GM12878 (cell line): ENCODE measurements around the gene FBXL7. TPM values are rescaled to one million over a fixed set of nuclear protein-coding genes. Genes with fewer than 3 reads are reported as not detected.

ENCODE experiments used
- ATAC-seq: fragments of 200-7000 bp; cut with Tn5 transposase; 3 replicates; pipeline ENCODE4 v1.9.1; 2020; ENCODE audit warnings: mild to moderate bottlenecking, moderate library complexity
- BruUV-seq: library from RNA; stranded (reverse); fragments of 400-500 nt; replicated peaks from 2 replicates; lab custom pipeline; 2021; lab: Mats Ljungman, UMichigan
- CTCF ChIA-PET: fragments of 300-600 bp; sonication (Branson Sonifier 250); formaldehyde crosslinking; extraction: SDS; loops from one replicate; lab custom pipeline; 2021; ENCODE audit warnings: inconsistent platforms; lab: Yijun Ruan, JAX
- POLR2A ChIA-PET: fragments of 350-600 bp; formaldehyde crosslinking; extraction: SDS; loops from one replicate; lab custom pipeline; 2021; ENCODE audit warnings: inconsistent platforms; lab: Charles Lee
- RAD21 ChIA-PET: fragments of 300-600 bp; sonication (Branson Sonifier 250); formaldehyde crosslinking; loops from one replicate; lab custom pipeline; 2023; ENCODE audit warnings: antibody characterized with exemption; ENCODE audit not compliant: unreplicated experiment; lab: Charles Lee
- SMC1A ChIA-PET: fragments of 300-600 bp; sonication (Branson Sonifier 250); formaldehyde crosslinking; loops from one replicate; lab custom pipeline; 2023; ENCODE audit not compliant: unreplicated experiment, uncharacterized antibody; lab: Charles Lee
- DNase-seq: peaks from one replicate; pipeline ENCODE4 v3.0.0-alpha.2; 2011; ENCODE audit warnings: low read depth, low spot score
- FAIRE-seq: peaks from 3 replicates; lab custom pipeline; 2011; peaks lifted over from hg19 to GRCh38; lab: Jason Lieb, UNC
- H2AFZ ChIP-seq: 2 replicates; pipeline ENCODE4 v1.6.0; 2011; ENCODE audit warnings: low read depth, low read length, control low read depth; ENCODE audit not compliant: control insufficient read depth
- H3K27ac ChIP-seq: 2 replicates; pipeline ENCODE4 v1.5.1; 2011; ENCODE audit warnings: control low read depth; ENCODE audit not compliant: control insufficient read depth, insufficient read depth
- H3K27me3 ChIP-seq, 2 experiments: replicated peaks in 1 of 2; 2 replicates each; pipeline versions ENCODE4 v1.6.0 to v1.6.1; 2011; ENCODE audit warnings: low read length in 1 of 2; ENCODE audit not compliant: control insufficient read depth in 2 of 2, insufficient read depth in 2 of 2
- H3K36me3 ChIP-seq, 2 experiments: 2 replicates each; pipeline ENCODE4 v1.5.1; 2011; ENCODE audit warnings: low read length in 1 of 2; ENCODE audit not compliant: control insufficient read depth in 2 of 2, insufficient read depth in 2 of 2
- H3K4me1 ChIP-seq: 2 replicates; pipeline ENCODE4 v1.6.1; 2011; ENCODE audit warnings: mild to moderate bottlenecking, low read length, moderate library complexity, mixed read lengths; ENCODE audit not compliant: control insufficient read depth, insufficient read depth
- H3K4me2 ChIP-seq: 2 replicates; pipeline ENCODE4 v1.6.0; 2011; ENCODE audit warnings: control low read depth; ENCODE audit not compliant: control insufficient read depth, insufficient read depth
- H3K4me3 ChIP-seq: fragments of 200-600 bp; sonication (generic); 2 replicates; pipeline ENCODE4 v1.5.1; 2016
- H3K79me2 ChIP-seq: 2 replicates; pipeline ENCODE4 v1.6.0; 2011; ENCODE audit warnings: low read length; ENCODE audit not compliant: control insufficient read depth, insufficient read depth
- H3K9ac ChIP-seq: 2 replicates; pipeline ENCODE4 v1.8.0; 2011; ENCODE audit warnings: low read length, control low read depth, mixed read lengths; ENCODE audit not compliant: control insufficient read depth, insufficient read depth
- H3K9me3 ChIP-seq: replicated peaks from 3 replicates; pipeline ENCODE4 v1.5.1; 2011; ENCODE audit warnings: mild to moderate bottlenecking, low read length; ENCODE audit not compliant: control insufficient read depth, insufficient read depth
- H4K20me1 ChIP-seq: 2 replicates; pipeline ENCODE4 v1.6.0; 2011; ENCODE audit not compliant: control insufficient read depth, insufficient read depth
- IRF5 ChIP-seq: fragments of 450-650 bp; IDR thresholded peaks from 2 replicates; pipeline ENCODE4 v1.6.1; 2017; ENCODE audit warnings: borderline replicate concordance
- NFXL1 ChIP-seq: fragments of 450-650 bp; IDR thresholded peaks from 2 replicates; pipeline ENCODE4 v1.6.1; 2017; ENCODE audit warnings: antibody characterized with exemption, mild to moderate bottlenecking, borderline replicate concordance
- NRF1 ChIP-seq: conservative IDR thresholded peaks from 2 replicates; pipeline ENCODE4 v1.6.1; 2011; ENCODE audit warnings: mild to moderate bottlenecking, low read depth, low read length, improper control_type of control experiment
- SRF ChIP-seq, 2 experiments: IDR thresholded peaks; 2 replicates each; pipeline ENCODE4 v1.6.1; 2011; ENCODE audit warnings: low read depth in 2 of 2, low read length in 2 of 2, mild to moderate bottlenecking in 1 of 2, moderate library complexity in 1 of 2
- TBL1XR1 ChIP-seq: IDR thresholded peaks from 2 replicates; pipeline ENCODE4 v1.6.1; 2012; ENCODE audit warnings: low read depth, low read length, improper control_type of control experiment
- ZNF384 ChIP-seq: IDR thresholded peaks from 2 replicates; pipeline ENCODE4 v1.6.1; 2012; ENCODE audit warnings: low read depth, mild to moderate bottlenecking, low read length, improper control_type of control experiment, borderline replicate concordance
- WGBS: methylation state at CpG from one replicate; pipeline ENCODE4 v1.1.6; 2016; ENCODE audit warnings: low lambda C conversion rate; ENCODE audit not compliant: insufficient replicate concordance, insufficient coverage; ENCODE audit errors: missing lambda C conversion rate; 5-methylcytosine and 5-hydroxymethylcytosine counted together
- in situ Hi-C: fragments of 300-500 bp; cut with MboI; formaldehyde crosslinking; loops from 9 replicates; pipeline ENCODE4 v1.14.3; 2018; ENCODE audit warnings: mixed read lengths
- intact Hi-C: fragments of 100-400 bp; cut with micrococcal nuclease; formaldehyde crosslinking; loops from one replicate; pipeline ENCODE4 v1.14.2; 2022; ENCODE audit not compliant: unreplicated experiment
- polyA plus RNA-seq, 11 experiments: library from polyadenylated mRNA; depleted of rRNA in 4 of 11; unstranded in 6 of 11; stranded (reverse) in 5 of 11; fragments of >200 nt; fragmentation: Nextera tagmentation in 4 of 11; fragmentation: Illumina TruSeq in 1 of 11; extraction: Ambion mirVana in 4 of 11; extraction: Trizol in 1 of 11; gene quantifications; 1 replicate in 1 of 11; 2 replicates in 10 of 11; pipeline versions ENCODE4 v1.2.1 to v1.2.3, GENCODE V29; 2011 to 2016; ENCODE audit warnings: inconsistent platforms in 2 of 11, missing spikeins in 2 of 11, low read depth in 1 of 11
- total RNA-seq, 4 experiments: library from RNA; depleted of rRNA in 3 of 4; stranded (reverse); fragments of >200 nt in 3 of 4; fragmentation: Illumina TruSeq in 1 of 4; extraction: Trizol in 1 of 4; gene quantifications; 2 replicates each; pipeline versions ENCODE4 v1.2.1 to v1.2.3, GENCODE V29; 2013 to 2021
- TF ChIP-seq, protein P1 (sequence below): IDR thresholded peaks from 2 replicates; pipeline ENCODE4 v1.6.1; 2011; ENCODE audit warnings: mild to moderate bottlenecking, low read depth, low read length, moderate library complexity; ENCODE audit not compliant: insufficient replicate concordance
- TF ChIP-seq, protein P2 (sequence below): fragments of 450-650 bp; IDR thresholded peaks from 2 replicates; pipeline ENCODE4 v1.6.1; 2018; ENCODE audit warnings: borderline replicate concordance, mild to moderate bottlenecking; ENCODE audit not compliant: partially characterized antibody

Gene FBXL7
- total and polyA plus RNA-seq, 10 of the 15 experiments (the other 5 are each of a cell fraction or from before 2014, with no cell fraction given) = 0.03 to 0.44 (median 0.16) TPM

DNA sequence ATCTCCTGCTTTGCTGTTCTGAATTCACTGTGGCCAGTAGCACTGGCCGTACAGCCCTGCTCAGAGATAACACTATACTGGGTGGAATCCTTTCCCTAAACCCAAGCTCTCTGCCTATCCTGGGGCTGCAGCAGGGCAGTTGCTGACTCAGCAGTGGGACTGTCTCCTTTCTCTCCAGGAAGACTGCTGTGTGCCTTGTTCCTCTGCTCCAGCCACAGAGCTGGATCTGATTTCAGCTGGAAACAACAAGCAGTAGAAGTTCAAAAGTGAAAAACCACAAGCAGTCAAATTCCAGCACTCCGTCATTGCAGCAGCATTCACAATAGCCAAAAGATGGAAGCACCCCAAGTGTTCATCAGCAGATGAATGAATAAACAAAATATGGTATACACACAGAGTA lies 105.0 kb downstream of the FBXL7 start:
- no peak overlapping the region for H2AFZ ChIP-seq
- H3K9ac ChIP-seq = no peak overlapping the region
- H4K20me1 ChIP-seq = no peaks in the 10 kb centered on the region
- in situ Hi-C loops = no loop called here
- TF ChIP-seq TBL1XR1 (no peak), IRF5 (no peak), SRF (IDR thresholded peaks at IDR 0.05; ENCODE audit: low read depth in 2 of 2, low read length in 2 of 2) (no peak), NRF1 (no peak), NFXL1 (no peak), ZNF384 (no peak)
- TF ChIP-seq, protein P1, sequence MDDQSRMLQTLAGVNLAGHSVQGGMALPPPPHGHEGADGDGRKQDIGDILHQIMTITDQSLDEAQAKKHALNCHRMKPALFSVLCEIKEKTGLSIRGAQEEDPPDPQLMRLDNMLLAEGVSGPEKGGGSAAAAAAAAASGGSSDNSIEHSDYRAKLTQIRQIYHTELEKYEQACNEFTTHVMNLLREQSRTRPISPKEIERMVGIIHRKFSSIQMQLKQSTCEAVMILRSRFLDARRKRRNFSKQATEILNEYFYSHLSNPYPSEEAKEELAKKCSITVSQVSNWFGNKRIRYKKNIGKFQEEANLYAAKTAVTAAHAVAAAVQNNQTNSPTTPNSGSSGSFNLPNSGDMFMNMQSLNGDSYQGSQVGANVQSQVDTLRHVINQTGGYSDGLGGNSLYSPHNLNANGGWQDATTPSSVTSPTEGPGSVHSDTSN = no peak
- TF ChIP-seq, protein P2, sequence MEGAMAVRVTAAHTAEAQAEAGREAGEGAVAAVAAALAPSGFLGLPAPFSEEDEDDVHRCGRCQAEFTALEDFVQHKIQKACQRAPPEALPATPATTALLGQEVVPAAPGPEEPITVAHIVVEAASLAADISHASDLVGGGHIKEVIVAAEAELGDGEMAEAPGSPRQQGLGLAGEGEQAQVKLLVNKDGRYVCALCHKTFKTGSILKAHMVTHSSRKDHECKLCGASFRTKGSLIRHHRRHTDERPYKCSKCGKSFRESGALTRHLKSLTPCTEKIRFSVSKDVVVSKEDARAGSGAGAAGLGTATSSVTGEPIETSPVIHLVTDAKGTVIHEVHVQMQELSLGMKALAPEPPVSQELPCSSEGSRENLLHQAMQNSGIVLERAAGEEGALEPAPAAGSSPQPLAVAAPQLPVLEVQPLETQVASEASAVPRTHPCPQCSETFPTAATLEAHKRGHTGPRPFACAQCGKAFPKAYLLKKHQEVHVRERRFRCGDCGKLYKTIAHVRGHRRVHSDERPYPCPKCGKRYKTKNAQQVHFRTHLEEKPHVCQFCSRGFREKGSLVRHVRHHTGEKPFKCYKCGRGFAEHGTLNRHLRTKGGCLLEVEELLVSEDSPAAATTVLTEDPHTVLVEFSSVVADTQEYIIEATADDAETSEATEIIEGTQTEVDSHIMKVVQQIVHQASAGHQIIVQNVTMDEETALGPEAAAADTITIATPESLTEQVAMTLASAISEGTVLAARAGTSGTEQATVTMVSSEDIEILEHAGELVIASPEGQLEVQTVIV = no peak
- DNase-seq (no peak), ATAC-seq (no peak), FAIRE-seq (no peak)
- ChIA-PET SMC1A (no interaction called here), CTCF (no interaction called here), POLR2A (no interaction called here), RAD21 (no interaction called here)
- intact Hi-C loops = no loop called here
- no TSS peak for BruUV-seq
- no peak overlapping the region for H3K4me2 ChIP-seq
- H3K9me3 ChIP-seq = no peaks in the 10 kb centered on the region
- WGBS = 68% methylated on average over 2 of the region's 2 CpGs
- H3K4me1 ChIP-seq = no peaks in the 10 kb centered on the region
- no peaks in the 10 kb centered on the region for H3K79me2 ChIP-seq
- no peak overlapping the region for H3K4me3 ChIP-seq
- no peaks in the 10 kb centered on the region for H3K27me3 ChIP-seq
- no peaks in the 10 kb centered on the region for H3K36me3 ChIP-seq
- no peak overlapping the region for H3K27ac ChIP-seq
